GM12878 (cell line): Measurements from ENCODE around the gene NR3C1. TPM values are rescaled to one million over a fixed set of nuclear protein-coding genes. Genes with fewer than 3 reads are reported as not detected.

ENCODE experiments used
- ATAC-seq: fragments of 200-7000 bp; cut with Tn5 transposase; 3 replicates; pipeline ENCODE4 v1.9.1; 2020; ENCODE audit warnings: mild to moderate bottlenecking, moderate library complexity
- BruUV-seq: library from RNA; stranded (reverse); fragments of 400-500 nt; replicated peaks from 2 replicates; lab custom pipeline; 2021; lab: Mats Ljungman, UMichigan
- CTCF ChIA-PET: fragments of 300-600 bp; sonication (Branson Sonifier 250); formaldehyde crosslinking; extraction: SDS; loops from one replicate; lab custom pipeline; 2021; ENCODE audit warnings: inconsistent platforms; lab: Yijun Ruan, JAX
- POLR2A ChIA-PET: fragments of 350-600 bp; formaldehyde crosslinking; extraction: SDS; loops from one replicate; lab custom pipeline; 2021; ENCODE audit warnings: inconsistent platforms; lab: Charles Lee
- RAD21 ChIA-PET: fragments of 300-600 bp; sonication (Branson Sonifier 250); formaldehyde crosslinking; loops from one replicate; lab custom pipeline; 2023; ENCODE audit warnings: antibody characterized with exemption; ENCODE audit not compliant: unreplicated experiment; lab: Charles Lee
- SMC1A ChIA-PET: fragments of 300-600 bp; sonication (Branson Sonifier 250); formaldehyde crosslinking; loops from one replicate; lab custom pipeline; 2023; ENCODE audit not compliant: unreplicated experiment, uncharacterized antibody; lab: Charles Lee
- DNase-seq: peaks from one replicate; pipeline ENCODE4 v3.0.0-alpha.2; 2011; ENCODE audit warnings: low read depth, low spot score
- FAIRE-seq: peaks from 3 replicates; lab custom pipeline; 2011; peaks lifted over from hg19 to GRCh38; lab: Jason Lieb, UNC
- H2AFZ ChIP-seq: 2 replicates; pipeline ENCODE4 v1.6.0; 2011; ENCODE audit warnings: low read depth, low read length, control low read depth; ENCODE audit not compliant: control insufficient read depth
- H3K27ac ChIP-seq: 2 replicates; pipeline ENCODE4 v1.5.1; 2011; ENCODE audit warnings: control low read depth; ENCODE audit not compliant: control insufficient read depth, insufficient read depth
- H3K27me3 ChIP-seq, 2 experiments: replicated peaks in 1 of 2; 2 replicates each; pipeline versions ENCODE4 v1.6.0 to v1.6.1; 2011; ENCODE audit warnings: low read length in 1 of 2; ENCODE audit not compliant: control insufficient read depth in 2 of 2, insufficient read depth in 2 of 2
- H3K36me3 ChIP-seq, 2 experiments: 2 replicates each; pipeline ENCODE4 v1.5.1; 2011; ENCODE audit warnings: low read length in 1 of 2; ENCODE audit not compliant: control insufficient read depth in 2 of 2, insufficient read depth in 2 of 2
- H3K4me1 ChIP-seq: 2 replicates; pipeline ENCODE4 v1.6.1; 2011; ENCODE audit warnings: mild to moderate bottlenecking, low read length, moderate library complexity, mixed read lengths; ENCODE audit not compliant: control insufficient read depth, insufficient read depth
- H3K4me2 ChIP-seq: 2 replicates; pipeline ENCODE4 v1.6.0; 2011; ENCODE audit warnings: control low read depth; ENCODE audit not compliant: control insufficient read depth, insufficient read depth
- H3K4me3 ChIP-seq: fragments of 200-600 bp; sonication (generic); 2 replicates; pipeline ENCODE4 v1.5.1; 2016
- H3K79me2 ChIP-seq: 2 replicates; pipeline ENCODE4 v1.6.0; 2011; ENCODE audit warnings: low read length; ENCODE audit not compliant: control insufficient read depth, insufficient read depth
- H3K9ac ChIP-seq: 2 replicates; pipeline ENCODE4 v1.8.0; 2011; ENCODE audit warnings: low read length, control low read depth, mixed read lengths; ENCODE audit not compliant: control insufficient read depth, insufficient read depth
- H3K9me3 ChIP-seq: replicated peaks from 3 replicates; pipeline ENCODE4 v1.5.1; 2011; ENCODE audit warnings: mild to moderate bottlenecking, low read length; ENCODE audit not compliant: control insufficient read depth, insufficient read depth
- H4K20me1 ChIP-seq: 2 replicates; pipeline ENCODE4 v1.6.0; 2011; ENCODE audit not compliant: control insufficient read depth, insufficient read depth
- E2F4 ChIP-seq: IDR thresholded peaks from 2 replicates; pipeline ENCODE4 v1.6.1; 2012; ENCODE audit warnings: low read depth, low read length, improper control_type of control experiment
- E4F1 ChIP-seq: fragments of 450-650 bp; IDR thresholded peaks from 2 replicates; pipeline ENCODE4 v1.6.1; 2018; ENCODE audit warnings: borderline replicate concordance, mild to moderate bottlenecking; ENCODE audit not compliant: partially characterized antibody
- JUNB ChIP-seq: IDR thresholded peaks from 2 replicates; pipeline ENCODE4 v1.6.1; 2016; ENCODE audit warnings: antibody characterized with exemption, mild to moderate bottlenecking
- RAD21 ChIP-seq: IDR thresholded peaks from 2 replicates; pipeline ENCODE4 v1.6.1; 2011; ENCODE audit warnings: mild to moderate bottlenecking, low read depth, low read length, moderate library complexity; ENCODE audit not compliant: insufficient read depth
- RUNX3 ChIP-seq: IDR thresholded peaks from 2 replicates; pipeline ENCODE4 v1.6.1; 2012; ENCODE audit warnings: low read length, inconsistent platforms
- SMAD5 ChIP-seq: IDR thresholded peaks from 2 replicates; pipeline ENCODE4 v1.6.1; 2016; ENCODE audit warnings: antibody characterized with exemption, low read depth
- SP1 ChIP-seq: IDR thresholded peaks from one replicate; pipeline ENCODE4 v1.6.1; 2011; ENCODE audit warnings: low read depth, low read length
- SREBF1 ChIP-seq: IDR thresholded peaks from 2 replicates; pipeline ENCODE4 v1.6.1; 2012; ENCODE audit warnings: mild to moderate bottlenecking, low read length
- ZNF217 ChIP-seq: fragments of 450-650 bp; IDR thresholded peaks from 2 replicates; pipeline ENCODE4 v1.6.1; 2017; ENCODE audit warnings: antibody characterized with exemption, mild to moderate bottlenecking
- WGBS: methylation state at CpG from one replicate; pipeline ENCODE4 v1.1.6; 2016; ENCODE audit warnings: low lambda C conversion rate; ENCODE audit not compliant: insufficient replicate concordance, insufficient coverage; ENCODE audit errors: missing lambda C conversion rate; 5-methylcytosine and 5-hydroxymethylcytosine counted together
- in situ Hi-C: fragments of 300-500 bp; cut with MboI; formaldehyde crosslinking; loops from 9 replicates; pipeline ENCODE4 v1.14.3; 2018; ENCODE audit warnings: mixed read lengths
- intact Hi-C: fragments of 100-400 bp; cut with micrococcal nuclease; formaldehyde crosslinking; loops from one replicate; pipeline ENCODE4 v1.14.2; 2022; ENCODE audit not compliant: unreplicated experiment
- polyA plus RNA-seq, 11 experiments: library from polyadenylated mRNA; depleted of rRNA in 4 of 11; unstranded in 6 of 11; stranded (reverse) in 5 of 11; fragments of >200 nt; fragmentation: Nextera tagmentation in 4 of 11; fragmentation: Illumina TruSeq in 1 of 11; extraction: Ambion mirVana in 4 of 11; extraction: Trizol in 1 of 11; gene quantifications; 1 replicate in 1 of 11; 2 replicates in 10 of 11; pipeline versions ENCODE4 v1.2.1 to v1.2.3, GENCODE V29; 2011 to 2016; ENCODE audit warnings: inconsistent platforms in 2 of 11, missing spikeins in 2 of 11, low read depth in 1 of 11
- total RNA-seq, 4 experiments: library from RNA; depleted of rRNA in 3 of 4; stranded (reverse); fragments of >200 nt in 3 of 4; fragmentation: Illumina TruSeq in 1 of 4; extraction: Trizol in 1 of 4; gene quantifications; 2 replicates each; pipeline versions ENCODE4 v1.2.1 to v1.2.3, GENCODE V29; 2013 to 2021

Gene NR3C1
- total and polyA plus RNA-seq, 10 of the 15 experiments (the other 5 are each of a cell fraction or from before 2014, with no cell fraction given) = 49.7 to 141 (median 109) TPM

GRCh38 chr5:143374496-143375217 is 28.8 kb downstream of the NR3C1 start:
- Histone ChIP-seq H3K9me3 (no peaks in the 10 kb centered on the region; the same call in 1 of the 3 replicates), H3K4me2 (no peak overlapping the region), H3K27me3 (no peaks in the 10 kb centered on the region), H3K4me1 (peaks cover 9% of the 10 kb centered on the region; the same call in 1 of the 2 replicates), H2AFZ (no peak overlapping the region), H3K79me2 (peaks cover 98% of the 10 kb centered on the region), H3K9ac (no peak overlapping the region), H3K4me3 (no peak overlapping the region), H3K36me3 (peaks cover 4 to 24% of the 10 kb centered on the region in 2 experiments; a peak in 2 of 4 replicates), H4K20me1 (peaks cover 9% of the 10 kb centered on the region), H3K27ac (no peak overlapping the region)
- no TSS peak for BruUV-seq
- DNase-seq (no peak), ATAC-seq (peak; percentile 17), FAIRE-seq (no peak)
- ChIA-PET RAD21 (no interaction called here), SMC1A (interaction anchor here (1.7 to 2.9 kb wide), 3 partner anchors 16 to 25 kb away, joined by 4 to 17 read pairs (median 5); no protein-coding TSS in a partner anchor), POLR2A (interaction anchor here (1.6 kb wide), 1 partner anchor 13 kb away, joined by 10 read pairs; no protein-coding TSS in a partner anchor), CTCF (interaction anchor here (1.2 to 1.6 kb wide), 4 partner anchors 8 to 80 kb away, joined by 3 to 6 read pairs (median 4); no protein-coding TSS in a partner anchor)
- no peak for TF ChIP-seq SP1
- no peak for TF ChIP-seq E2F4
- no peak for TF ChIP-seq ZNF217
- no peak for TF ChIP-seq RAD21
- peak; percentile 58 for TF ChIP-seq JUNB
- TF ChIP-seq SMAD5 = no peak
- TF ChIP-seq SREBF1 = no peak
- peak; percentile 36; the same call in 1 of the 2 replicates for TF ChIP-seq RUNX3
- no peak for TF ChIP-seq E4F1
- 58% methylated on average over 6 of the region's 6 CpGs for WGBS
- in situ Hi-C loops (no loop called here), intact Hi-C loops (no loop called here)
